8988T (cell line): Measurements from ENCODE around the gene CXCL10.
"Not testable (repeated sequence)": the region's sequence is repeated elsewhere in the genome, so short reads cannot be mapped to it uniquely, and the experiment has no call there.

Source experiments
- DNase-seq: peaks from one replicate; pipeline ENCODE4 v3.0.0; 2011

Gene CXCL10

GRCh38 chr4:76024065-76024464 is 768 bp upstream of the CXCL10 start:
- DNase-seq, result no peak

DNA sequence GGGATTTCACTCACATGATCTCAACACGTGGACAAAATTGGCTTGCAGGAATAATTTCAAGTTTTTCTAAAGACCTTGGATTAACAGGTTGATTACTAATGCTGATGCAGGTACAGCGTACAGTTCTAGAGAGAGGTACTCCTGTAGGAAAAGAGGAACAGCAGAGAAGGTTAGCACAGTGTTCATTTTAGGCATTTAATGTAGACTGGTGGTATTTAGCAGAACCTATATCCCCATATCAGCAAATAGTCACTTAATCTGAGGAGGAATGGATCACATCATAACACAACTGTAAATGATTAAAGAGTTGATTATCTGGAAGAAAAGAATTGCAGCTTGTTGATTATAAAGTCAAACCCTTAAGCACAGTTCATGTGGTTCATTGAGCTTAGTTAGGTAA is 620 bp downstream of the CXCL10 start:
- DNase-seq, result no peak

DNA sequence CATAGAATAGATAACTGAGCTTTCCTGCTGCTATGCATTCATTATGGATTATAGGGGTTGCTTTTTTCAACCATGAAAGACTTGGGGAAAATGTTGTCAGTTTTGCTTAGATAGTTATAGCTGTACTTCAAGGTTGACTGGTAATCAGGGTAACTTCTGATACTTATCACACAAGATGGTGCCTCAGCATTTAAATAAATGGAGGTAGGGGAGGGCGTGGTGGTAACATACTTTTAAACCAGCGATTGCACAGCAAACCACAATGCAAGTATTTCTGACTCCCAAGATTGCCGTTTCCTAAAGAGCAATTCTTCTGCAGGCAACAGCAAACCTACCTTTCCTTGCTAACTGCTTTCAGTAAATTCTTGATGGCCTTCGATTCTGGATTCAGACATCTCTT is 1.3 kb downstream of the CXCL10 start:
- DNase-seq, result no peak

GRCh38 chr4:76017056-76017686 is 6.1 kb downstream of the CXCL10 start:
- DNase-seq, result no peak

GRCh38 chr4:76016393-76016792 is 6.9 kb downstream of the CXCL10 start:
- no peak for DNase-seq

GRCh38 chr4:76013540-76013939 is 9.8 kb downstream of the CXCL10 start:
- no peak for DNase-seq

GRCh38 chr4:76012388-76012801 is 10.9 kb downstream of the CXCL10 start:
- DNase-seq, result no peak

- DNase-seq, result no peak
Observed at GRCh38 chr4:76011700-76012387, 11.5 kb downstream of the CXCL10 start.

GRCh38 chr4:76011018-76011670 is 12.2 kb downstream of the CXCL10 start:
- DNase-seq, result no peak

- DNase-seq, result no peak
Observed at GRCh38 chr4:76010576-76010975, 12.7 kb downstream of the CXCL10 start.

DNA sequence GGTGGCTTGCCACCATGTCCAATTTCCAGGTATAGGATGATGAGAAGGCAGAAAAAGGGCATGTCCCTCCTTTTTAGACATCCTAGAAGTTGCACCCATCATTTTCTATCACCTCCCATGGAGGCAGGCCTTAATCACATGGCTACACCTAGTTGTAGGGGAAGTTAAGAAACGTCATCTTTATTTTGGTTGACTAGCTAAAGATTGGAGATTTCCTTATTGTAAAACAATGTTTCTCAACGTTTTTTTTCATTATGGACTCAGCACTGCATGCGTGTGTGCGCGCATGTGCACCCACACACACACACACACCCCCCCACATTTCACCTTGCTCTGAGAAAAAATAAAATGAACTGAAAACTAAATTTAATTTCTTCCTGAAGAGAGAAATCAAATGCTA is 14.0 kb downstream of the CXCL10 start:
- DNase-seq, result no peak

- DNase-seq, result no peak
Observed at GRCh38 chr4:76007089-76007862, 16.0 kb downstream of the CXCL10 start, which contains the start of gene CXCL9. CXCL9 (minus strand) TSS chr4:76007509; CDS start chr4:76007449, 60 bp downstream.

- DNase-seq, result no peak
Observed at GRCh38 chr4:76003620-76004019, 19.7 kb downstream of the CXCL10 start.

DNA sequence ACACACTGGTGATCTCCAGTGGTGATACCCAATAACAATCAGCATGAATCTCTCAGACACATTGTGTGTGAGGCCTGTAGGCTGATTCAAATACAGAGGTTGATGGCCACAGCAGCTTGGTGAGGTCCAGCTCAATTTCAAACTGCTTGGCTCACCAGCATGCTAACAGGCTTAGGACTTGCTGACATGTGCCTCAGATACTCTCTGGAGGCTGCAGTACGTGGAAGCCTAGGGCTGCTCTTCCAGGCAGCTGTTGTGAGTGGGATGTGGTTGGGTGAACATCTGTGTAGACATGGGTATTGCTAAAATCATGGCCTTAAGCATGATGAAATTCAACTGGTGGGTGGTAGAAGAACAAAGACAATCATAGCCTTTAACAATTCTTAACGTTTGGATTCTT is 20.3 kb downstream of the CXCL10 start:
- DNase-seq, result no peak

- DNase-seq, result no peak
Observed at GRCh38 chr4:76002176-76002575, 21.1 kb downstream of the CXCL10 start.

DNA sequence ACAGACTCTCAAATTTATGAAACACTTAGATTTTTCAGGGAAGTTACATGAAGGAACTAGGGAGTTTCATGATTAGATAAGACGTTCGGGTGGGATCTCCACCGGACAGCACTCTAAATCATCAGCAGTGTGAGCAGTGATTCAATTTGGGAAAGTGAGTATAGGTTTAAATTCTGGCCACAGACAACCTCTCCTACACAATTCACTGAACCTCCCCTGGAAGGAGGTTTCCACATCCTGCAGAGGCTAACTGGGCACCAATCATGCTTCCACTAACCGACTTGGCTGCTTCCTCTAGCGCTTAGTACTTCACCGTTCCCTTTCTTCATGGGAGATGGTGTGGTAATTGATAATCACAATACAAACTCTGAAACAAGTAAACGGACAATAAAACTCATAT is 21.6 kb downstream of the CXCL10 start:
- no peak for DNase-seq

DNA sequence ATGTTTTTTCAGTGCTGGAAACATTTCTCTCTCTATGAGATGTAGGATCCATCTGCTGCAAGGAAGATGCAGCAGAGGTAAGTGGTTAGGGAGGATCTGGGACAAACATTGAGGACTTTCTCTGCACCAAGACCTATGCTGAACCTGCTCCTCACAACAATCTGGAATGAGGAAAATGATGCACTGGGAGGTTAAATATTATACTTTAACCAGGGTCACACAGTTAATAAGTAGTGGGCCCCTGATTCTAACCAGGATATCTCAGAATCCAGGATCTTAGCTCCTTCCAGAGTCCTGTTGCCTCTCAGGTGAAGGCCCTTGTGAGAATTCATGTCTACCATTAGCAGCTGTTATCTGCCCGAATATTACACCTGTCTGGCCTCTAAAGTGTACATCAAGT is 23.0 kb downstream of the CXCL10 start:
- no peak for DNase-seq

GRCh38 chr4:75998525-75999147 is 24.7 kb downstream of the CXCL10 start:
- DNase-seq, result not testable (repeated sequence)

DNA sequence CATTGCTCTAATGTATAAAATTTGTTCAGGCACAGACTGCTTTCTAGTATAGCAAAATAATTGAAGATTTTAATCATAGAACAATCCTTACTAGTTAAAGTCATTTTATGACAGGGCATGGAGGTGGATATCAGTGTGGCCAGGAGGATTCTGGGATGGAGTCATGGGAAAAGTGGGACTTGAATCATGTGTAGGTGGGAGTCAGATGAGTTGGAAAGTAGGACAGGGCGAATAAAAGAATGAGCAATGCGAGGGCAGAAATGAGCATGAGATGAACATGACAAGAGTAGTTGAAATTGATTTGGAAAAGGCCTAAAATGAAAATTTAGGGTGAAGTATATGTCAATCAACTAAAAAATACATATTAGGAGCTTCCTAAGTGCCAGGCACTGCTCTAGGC is 25.4 kb downstream of the CXCL10 start:
- DNase-seq, result no peak

GRCh38 chr4:75997081-75997480 is 26.2 kb downstream of the CXCL10 start:
- DNase-seq, result no peak

GRCh38 chr4:75995727-75996126 is 27.6 kb downstream of the CXCL10 start:
- DNase-seq, result no peak

GRCh38 chr4:75992462-75992861 is 30.8 kb downstream of the CXCL10 start:
- DNase-seq, result no peak
